Measurements from ENCODE around the gene C3orf38. TPM values are rescaled to one million over a fixed set of nuclear protein-coding genes. Genes with fewer than 3 reads are reported as not detected.

Gene C3orf38
- total RNA-seq, 2 experiments from 2014 or later, result 28.0 to 28.8 TPM

- POLR2A ChIA-PET, result no interaction called here
- ATAC-seq, result no peak
- peaks cover 2% of the 10 kb centered on the region for H3K27me3 Mint-ChIP-seq (ENCODE audit: low read depth)
- no peak overlapping the region for H3K4me3 Mint-ChIP-seq
- H3K9me3 Mint-ChIP-seq (ENCODE audit: insufficient read depth), result no peaks in the 10 kb centered on the region
- H3K27ac Mint-ChIP-seq, result no peak overlapping the region
- no peaks in the 10 kb centered on the region for H3K4me1 Mint-ChIP-seq (ENCODE audit: low read depth)
- no peaks in the 10 kb centered on the region for H3K36me3 Mint-ChIP-seq (ENCODE audit: low read depth)
- CTCF ChIA-PET, result interaction anchor here (0.6 kb wide), 1 partner anchor 911 kb away, joined by 4 read pairs; no protein-coding TSS in a partner anchor
- DNase-seq, result no peak
Measured at GRCh38 chr3:88198121-88198520, 48.4 kb downstream of the C3orf38 start.

- POLR2A ChIA-PET, result no interaction called here
- CTCF ChIA-PET, result no interaction called here
- H3K36me3 Mint-ChIP-seq (ENCODE audit: low read depth), result no peaks in the 10 kb centered on the region
- ATAC-seq, result peak; percentile 65
- H3K4me3 Mint-ChIP-seq, result no peak overlapping the region
- peak; percentile 63 for DNase-seq
- no peaks in the 10 kb centered on the region for H3K9me3 Mint-ChIP-seq (ENCODE audit: insufficient read depth)
- no peaks in the 10 kb centered on the region for H3K4me1 Mint-ChIP-seq (ENCODE audit: low read depth)
- peaks cover 5% of the 10 kb centered on the region for H3K27me3 Mint-ChIP-seq (ENCODE audit: low read depth)
- no peak overlapping the region for H3K27ac Mint-ChIP-seq
Measured at GRCh38 chr3:88203642-88204055, 53.9 kb downstream of the C3orf38 start.

Other genes with a start within 250 kb of the C3orf38 start
- gene CGGBP1, start 91.0 kb upstream of the C3orf38 start, total RNA-seq, result 10 to 100 TPM; 85.6 to 87.6 TPM
- gene ZNF654, start 90.7 kb upstream of the C3orf38 start, total RNA-seq, result 10 to 100 TPM; 21.3 to 22.3 TPM

Measured in activated CD8-positive, alpha-beta T cell treated with anti-CD3 and anti-CD28 coated beads, Interleukin-2, amount 10 ng/mL, durations not matched to agents 7 days and 5 days (primary cell).